Heart right ventricle (tissue), 16 donors: ENCODE results near the gene CRP. TPM values are rescaled to one million over a fixed set of nuclear protein-coding genes. Genes with fewer than 3 reads are reported as not detected.

Source experiments
- ATAC-seq, 8 donors: fragments of 200-7000 bp; cut with Tn5 transposase; one replicate each; pipeline ENCODE4 v1.9.1; 2020; ENCODE audit warnings: mild to moderate bottlenecking in 8 of 8, moderate library complexity in 8 of 8, moderate number of reproducible peaks in 1 of 8
- DNase-seq, 2 donors: peaks; one replicate each; pipeline ENCODE4 v3.0.0-alpha.2; 2020
- H3K27ac ChIP-seq, 10 donors: fragments of 200-600 bp; sonication (generic) in 2 of 10; one replicate each; pipeline versions ENCODE4 v1.5.0 to v1.8.0; 2020 to 2022; ENCODE audit warnings: mild to moderate bottlenecking in 3 of 10
- H3K27me3 ChIP-seq, 7 donors: fragments of 200-600 bp; one replicate each; pipeline ENCODE4 v1.8.0; 2021 to 2022; ENCODE audit warnings: mild to moderate bottlenecking in 2 of 7
- H3K36me3 ChIP-seq, 9 donors: fragments of 200-600 bp; sonication (generic) in 1 of 9; one replicate each; pipeline versions ENCODE4 v1.5.0 to v1.8.0; 2020 to 2022; ENCODE audit warnings: mild to moderate bottlenecking in 2 of 9
- H3K4me1 ChIP-seq, 9 donors: fragments of 200-600 bp; sonication (generic) in 1 of 9; one replicate each; pipeline versions ENCODE4 v1.5.0 to v1.8.0; 2020 to 2022; ENCODE audit warnings: mild to moderate bottlenecking in 4 of 9
- H3K4me3 ChIP-seq, 10 donors: fragments of 200-600 bp; sonication (generic) in 2 of 10; one replicate each; pipeline versions ENCODE4 v1.5.0 to v1.8.0; 2020 to 2022; ENCODE audit warnings: mild to moderate bottlenecking in 7 of 10, moderate library complexity in 2 of 10
- H3K9me3 ChIP-seq, 11 donors: fragments of 200-600 bp in 10 of 11; sonication (generic) in 2 of 11; one replicate each; pipeline versions ENCODE4 v1.5.0 to v1.8.0; 2013 to 2022; ENCODE audit warnings: mild to moderate bottlenecking in 2 of 11, control low read depth in 1 of 11, moderate library complexity in 1 of 11
- CTCF ChIP-seq, 9 donors: fragments of 200-600 bp; sonication (generic) in 2 of 9; IDR thresholded peaks; one replicate each; pipeline versions ENCODE4 v1.5.0 to v1.8.0; 2021 to 2022; ENCODE audit warnings: antibody characterized with exemption in 9 of 9, mild to moderate bottlenecking in 5 of 9, moderate library complexity in 1 of 9
- WGBS, 2 donors: extraction: QIAGEN DNeasy Blood & Tissue Kit; methylation state at CpG; one replicate each; pipeline ENCODE4 v1.1.7; 2013; ENCODE audit warnings: inconsistent platforms in 1 of 2; 5-methylcytosine and 5-hydroxymethylcytosine counted together
- intact Hi-C, 10 donors: fragments of 100-400 bp; cut with DNase I; formaldehyde crosslinking; loops; one replicate each; pipeline versions ENCODE4 v1.11.1 to v1.14.2; 2022
- polyA plus RNA-seq, 2 donors: library from polyadenylated mRNA; stranded (reverse); fragments of 200-250 nt; gene quantifications; one replicate each; pipeline ENCODE4 v1.2.3, GENCODE V29; 2013
- total RNA-seq, 10 donors: library from RNA; stranded (reverse); fragmentation: NEBNext Ultra II Directional in 3 of 10; extraction: Animal tissue kit (Norgen Biotek cat#: 25700) in 3 of 10; gene quantifications; one replicate each; pipeline versions ENCODE4 v1.2.1 to v1.2.4, GENCODE V29; 2021 to 2023
- donor health status: Arrhythmogenic right ventricular cardiomyopathy.
- donor health status: ischemic (EF 13 %, LVEDD 7.1; RV severe dilation, severe dysfunction).
- donor health status: healthy with polysubstance abuse.
- donor health status: DM: no; HTN: yes; CAD: no.
- donor health status: DM: no; HTN: no; CAD: no.
- donor health status: ischemic (EF 25% LVEDD 6.9; RV normal size, moderate dysfunction).
- donor health status: ischemic (EF 25% LVEDD 5.7; RV mildly dilated, moderate dysfunction).
- donor health status: healthy.
- donor health status: DM: yes; HTN: yes; CAD: no.
- donor health status: Ischemic cardiomyopathy.
- donor health status: ischemic (EF 35%, LVEDD 5.7; RV mildly dilated, moderate dysfunction).
- donor health status: nonischemic (EF 11% LVEDD 7.7; RV severe dilation, severe dysfunction).
- donor health status: DM: yes; HTN: yes; CAD: no.
- donor health status: PGD.
- donor health status: ischemic (EF 29% LVEDD 5.4; RV normal size, mild dysfunction).
- donor health status: nonischemic (EF 23%, LVEDD 6.1; RV moderate dilation, normal function).

The CRP gene
- total and polyA plus RNA-seq, 12 donors: 0.26 to 0.61 TPM; not detected in 10

GRCh38 chr1:159707472-159708260 is 6.7 kb downstream of the CRP start:
- Histone ChIP-seq H3K27ac (no peak overlapping the region), H3K27me3 (no peaks in the 10 kb centered on the region), H3K4me1 (no peaks in the 10 kb centered on the region), H3K9me3 (no peaks in the 10 kb centered on the region), H3K36me3 (no peaks in the 10 kb centered on the region), H3K4me3 (no peak overlapping the region)
- ATAC-seq: no peak
- intact Hi-C loops: no loop called here
- DNase-seq: no peak
- no peak for TF ChIP-seq CTCF (IDR thresholded peaks at IDR 0.05)
- 69 to 72% methylated on average over 6 of the region's 6 CpGs for WGBS, 2 donors

- no peaks in the 10 kb centered on the region for H3K9me3 ChIP-seq
- DNase-seq (no peak), ATAC-seq (no peak)
- H3K4me1 ChIP-seq: no peaks in the 10 kb centered on the region
- 52 to 66% methylated on average over 3 of the region's 3 CpGs for WGBS, 2 donors
- TF ChIP-seq CTCF (IDR thresholded peaks at IDR 0.05): no peak
- intact Hi-C loops: no loop called here
- no peak overlapping the region for H3K27ac ChIP-seq
- H3K4me3 ChIP-seq: no peak overlapping the region
- no peaks in the 10 kb centered on the region for H3K36me3 ChIP-seq
- H3K27me3 ChIP-seq: no peaks in the 10 kb centered on the region
Observed at GRCh38 chr1:159705904-159706256, 8.5 kb downstream of the CRP start.

GRCh38 chr1:159705251-159705903 is 9.0 kb downstream of the CRP start:
- Histone ChIP-seq H3K9me3 (no peaks in the 10 kb centered on the region), H3K4me1 (no peaks in the 10 kb centered on the region), H3K27me3 (no peaks in the 10 kb centered on the region), H3K4me3 (no peak overlapping the region), H3K27ac (no peak overlapping the region), H3K36me3 (no peaks in the 10 kb centered on the region)
- TF ChIP-seq CTCF (IDR thresholded peaks at IDR 0.05): no peak
- WGBS, 2 donors: 78 to 86% methylated on average over 7 of the region's 7 CpGs
- ATAC-seq (no peak), DNase-seq (no peak)
- intact Hi-C loops: no loop called here

- ATAC-seq (no peak), DNase-seq (no peak)
- H3K4me3 ChIP-seq: no peak overlapping the region
- no peaks in the 10 kb centered on the region for H3K36me3 ChIP-seq
- WGBS, 2 donors: 68 to 75% methylated on average over 1 of the region's 1 CpG
- H3K27me3 ChIP-seq: no peaks in the 10 kb centered on the region
- intact Hi-C loops: no loop called here
- no peaks in the 10 kb centered on the region for H3K9me3 ChIP-seq
- H3K27ac ChIP-seq: no peak overlapping the region
- no peaks in the 10 kb centered on the region for H3K4me1 ChIP-seq
- no peak for TF ChIP-seq CTCF (IDR thresholded peaks at IDR 0.05)
Observed at GRCh38 chr1:159704481-159704880, 9.9 kb downstream of the CRP start.
